Activated naive CD8-positive, alpha-beta T cell treated with anti-CD3 and anti-CD28 coated beads for 36 hours (primary cell): ENCODE measurements around the gene WDFY3. TPM values are rescaled to one million over a fixed set of nuclear protein-coding genes. Genes with fewer than 3 reads are reported as not detected.
"Not testable (repeated sequence)": the region's sequence is repeated elsewhere in the genome, so short reads cannot be mapped to it uniquely, and the experiment has no call there.

Source experiments
- DNase-seq: peaks from one replicate; pipeline ENCODE4 v3.0.0; 2021
- H3K27ac Mint-ChIP-seq: one replicate; pipeline ENCODE4 v1.8.0; 2022; ENCODE audit warnings: mild to moderate bottlenecking, moderate library complexity, mixed read lengths
- H3K27me3 Mint-ChIP-seq: one replicate; pipeline ENCODE4 v1.8.0; 2022; ENCODE audit warnings: mild to moderate bottlenecking, mixed read lengths
- H3K36me3 Mint-ChIP-seq: one replicate; pipeline ENCODE4 v1.8.0; 2021; ENCODE audit warnings: mild to moderate bottlenecking, mixed read lengths
- H3K4me1 Mint-ChIP-seq: one replicate; pipeline ENCODE4 v1.8.0; 2021; ENCODE audit warnings: mixed read lengths
- H3K4me3 Mint-ChIP-seq: one replicate; pipeline ENCODE4 v1.8.0; 2022; ENCODE audit warnings: mild to moderate bottlenecking, moderate library complexity, mixed read lengths
- H3K9me3 Mint-ChIP-seq: one replicate; pipeline ENCODE4 v1.8.0; 2022; ENCODE audit warnings: mixed read lengths
- total RNA-seq, 2 experiments: library from RNA; stranded (reverse); gene quantifications; one replicate each; pipeline ENCODE4 v1.2.3, GENCODE V29; 2021

The WDFY3 gene
- total RNA-seq, 2 experiments from 2014 or later = 0.52 to 0.80 TPM

DNA sequence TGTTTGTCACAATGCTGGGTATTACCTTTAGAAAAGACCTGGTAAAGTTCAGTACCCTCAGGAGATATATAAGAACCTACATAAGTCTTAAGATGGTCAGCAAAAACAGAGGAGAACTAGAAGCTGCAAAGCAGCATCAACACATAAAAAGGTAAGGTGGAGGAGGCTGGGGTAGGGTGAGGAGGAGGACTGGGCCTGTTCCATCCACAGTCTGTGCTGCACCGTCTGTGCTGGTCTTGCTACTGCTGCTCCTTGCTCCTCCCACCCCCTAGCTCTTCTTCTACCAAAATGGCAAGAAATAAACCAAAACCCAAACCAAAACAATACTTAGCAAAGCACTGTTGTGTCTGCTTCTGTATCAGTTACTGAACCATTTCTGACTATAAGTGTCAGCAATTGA lies 281.4 kb downstream of the WDFY3 start:
- no peak overlapping the region for H3K27ac Mint-ChIP-seq
- no peaks in the 10 kb centered on the region for H3K36me3 Mint-ChIP-seq
- H3K27me3 Mint-ChIP-seq = peaks cover 15% of the 10 kb centered on the region
- no peaks in the 10 kb centered on the region for H3K9me3 Mint-ChIP-seq
- no peak for DNase-seq
- H3K4me1 Mint-ChIP-seq = peaks cover 21% of the 10 kb centered on the region
- no peak overlapping the region for H3K4me3 Mint-ChIP-seq

DNA sequence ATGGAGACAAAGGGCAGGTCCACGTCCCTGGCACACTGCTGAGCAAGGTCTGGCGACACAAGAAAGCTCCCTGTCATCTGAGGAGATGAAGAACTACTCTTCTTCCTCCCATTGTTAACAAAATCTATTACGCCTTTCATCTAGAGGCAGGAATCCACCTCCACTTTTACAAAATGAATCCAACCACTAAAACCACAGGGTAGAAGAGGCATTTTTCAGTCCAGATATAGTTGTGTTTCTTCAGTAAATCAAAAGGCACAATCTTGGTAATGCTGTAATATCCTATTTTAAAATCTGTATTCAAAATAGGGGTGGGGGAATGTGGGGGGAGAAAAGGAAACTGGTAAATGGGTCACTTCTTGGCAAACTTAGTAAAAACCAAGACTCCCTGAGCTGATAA lies 282.1 kb downstream of the WDFY3 start:
- no peaks in the 10 kb centered on the region for H3K9me3 Mint-ChIP-seq
- peaks cover 15% of the 10 kb centered on the region for H3K27me3 Mint-ChIP-seq
- no peaks in the 10 kb centered on the region for H3K36me3 Mint-ChIP-seq
- no peak overlapping the region for H3K27ac Mint-ChIP-seq
- no peak for DNase-seq
- H3K4me1 Mint-ChIP-seq = peaks cover 21% of the 10 kb centered on the region
- no peak overlapping the region for H3K4me3 Mint-ChIP-seq

DNA sequence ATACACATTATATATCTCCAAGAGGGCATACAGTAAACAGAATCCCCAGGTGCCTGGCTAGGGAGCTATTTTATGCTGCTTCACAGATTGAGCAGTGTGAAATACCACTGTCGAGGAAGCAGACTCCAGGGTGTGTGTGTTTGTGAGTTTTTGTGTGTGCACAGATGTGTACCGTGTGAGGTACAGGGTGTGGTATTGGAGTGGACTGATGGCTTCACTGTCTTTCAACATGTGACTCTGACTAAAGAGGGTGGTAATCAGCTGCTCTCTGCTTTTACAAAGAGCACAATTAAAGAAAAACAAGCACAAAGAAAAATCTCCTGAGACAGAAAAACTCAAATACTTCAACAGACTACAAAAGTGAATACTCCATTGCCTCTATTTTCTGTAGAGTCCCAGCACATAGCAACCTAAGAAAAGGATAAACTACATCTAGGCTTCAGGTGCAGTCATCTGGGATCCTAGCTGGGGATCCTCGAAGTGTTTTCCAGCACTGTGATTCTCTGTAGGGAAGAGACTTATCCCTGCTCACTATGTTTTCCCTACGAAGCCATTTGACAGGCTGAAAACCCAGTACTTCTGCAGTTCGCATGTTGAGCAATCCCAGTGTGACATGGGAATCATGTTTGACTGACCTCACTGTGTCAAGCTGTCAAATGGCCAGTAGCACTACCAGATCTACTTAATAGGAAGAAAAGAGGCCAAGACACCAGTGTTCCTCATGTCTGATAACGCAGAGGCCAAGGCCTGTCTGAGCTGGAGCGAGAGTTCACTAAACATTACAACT lies 283.2 kb downstream of the WDFY3 start:
- no peaks in the 10 kb centered on the region for H3K36me3 Mint-ChIP-seq
- peaks cover 15% of the 10 kb centered on the region for H3K27me3 Mint-ChIP-seq
- no peaks in the 10 kb centered on the region for H3K9me3 Mint-ChIP-seq
- peaks cover 21% of the 10 kb centered on the region for H3K4me1 Mint-ChIP-seq
- H3K4me3 Mint-ChIP-seq = no peak overlapping the region
- H3K27ac Mint-ChIP-seq = no peak overlapping the region
- DNase-seq = no peak

DNA sequence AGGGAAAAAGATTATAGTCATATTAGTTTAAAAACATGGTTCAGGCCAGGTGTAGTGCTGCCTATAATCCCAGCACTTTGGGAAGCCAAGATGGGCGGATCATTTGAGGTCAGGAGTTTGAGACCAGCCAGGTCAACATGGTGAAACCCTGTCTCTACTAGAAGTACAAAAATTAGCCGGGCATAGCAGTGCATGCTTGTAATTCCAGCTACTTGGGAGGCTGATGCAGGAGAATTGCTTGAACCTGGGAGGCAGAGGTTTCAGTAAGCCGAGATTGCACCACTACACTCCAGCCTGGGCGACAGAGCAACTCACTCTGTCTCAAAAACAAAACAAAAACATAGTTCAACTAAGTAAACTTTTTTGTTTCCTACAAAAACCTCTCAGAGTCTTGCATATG lies 283.8 kb downstream of the WDFY3 start:
- not testable (repeated sequence) for H3K36me3 Mint-ChIP-seq, H3K9me3 Mint-ChIP-seq, H3K27ac Mint-ChIP-seq, DNase-seq, H3K4me3 Mint-ChIP-seq
- Mint-ChIP-seq H3K27me3 (peaks cover 13% of the 10 kb centered on the region), H3K4me1 (peaks cover 21% of the 10 kb centered on the region)

DNA sequence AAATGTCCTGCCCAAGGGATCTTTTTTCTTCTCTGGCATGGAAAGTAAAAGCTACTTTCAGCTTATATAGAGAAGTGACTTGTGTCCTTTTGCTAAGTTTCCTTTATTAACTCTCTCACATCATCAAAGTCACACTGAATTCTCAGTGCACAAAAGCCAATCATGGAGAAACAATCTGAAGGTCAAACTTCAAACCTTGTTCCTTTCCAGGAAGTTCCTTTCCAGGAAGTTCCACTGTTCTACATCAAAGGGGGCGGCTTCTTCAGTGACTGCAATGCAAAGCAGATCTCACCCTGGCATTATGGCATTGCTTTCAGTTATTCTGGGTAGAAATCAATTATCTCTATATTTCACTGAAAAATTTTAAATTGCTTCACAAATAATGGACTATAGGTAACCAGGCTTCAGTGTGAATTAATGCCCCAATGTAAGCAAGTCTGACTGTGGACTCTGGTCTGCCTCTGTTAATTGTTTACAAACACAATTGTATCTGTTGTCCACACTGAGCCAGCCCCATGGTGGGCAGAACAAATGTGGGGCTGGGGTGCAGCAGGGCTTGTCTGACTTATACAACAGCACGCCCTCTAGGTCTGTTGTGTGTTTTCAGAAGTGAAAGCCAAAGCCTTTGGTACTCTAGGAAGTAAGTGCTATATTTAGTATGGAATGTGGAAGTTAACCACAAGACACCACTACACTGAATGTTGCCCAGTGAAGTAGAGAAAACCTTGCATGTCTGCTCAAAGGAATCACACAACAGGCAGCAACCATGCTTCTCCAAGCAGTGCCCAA lies 284.8 kb downstream of the WDFY3 start:
- H3K4me3 Mint-ChIP-seq = no peak overlapping the region
- H3K4me1 Mint-ChIP-seq = peaks cover 21% of the 10 kb centered on the region
- H3K27me3 Mint-ChIP-seq = peaks cover 12% of the 10 kb centered on the region
- no peaks in the 10 kb centered on the region for H3K36me3 Mint-ChIP-seq
- H3K9me3 Mint-ChIP-seq = no peaks in the 10 kb centered on the region
- peak; percentile 19 for DNase-seq
- peak overlapping the region; percentile 68 for H3K27ac Mint-ChIP-seq

DNA sequence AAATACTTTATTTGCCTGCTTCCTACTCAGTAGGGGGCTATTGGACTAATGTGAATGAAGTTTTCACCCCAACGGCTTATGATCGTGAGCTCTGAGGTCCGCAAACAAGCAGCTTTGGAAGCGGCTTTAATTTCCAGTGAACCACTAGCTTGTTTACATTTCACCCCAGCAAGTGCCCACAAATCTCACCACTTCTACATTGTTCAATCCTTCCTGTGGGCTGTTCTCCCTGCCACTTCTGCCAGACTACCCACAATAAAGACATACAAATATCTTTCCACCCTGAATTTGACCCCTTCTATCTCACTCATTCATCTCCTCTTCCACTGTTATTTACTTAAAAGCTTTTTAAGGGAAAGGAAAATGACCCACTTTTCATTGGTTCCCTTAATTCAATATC lies 285.5 kb downstream of the WDFY3 start:
- no peak for DNase-seq
- Mint-ChIP-seq H3K4me1 (peaks cover 21% of the 10 kb centered on the region), H3K4me3 (no peak overlapping the region), H3K27ac (peak overlapping the region; percentile 68), H3K36me3 (no peaks in the 10 kb centered on the region), H3K27me3 (peaks cover 15% of the 10 kb centered on the region), H3K9me3 (no peaks in the 10 kb centered on the region)

DNA sequence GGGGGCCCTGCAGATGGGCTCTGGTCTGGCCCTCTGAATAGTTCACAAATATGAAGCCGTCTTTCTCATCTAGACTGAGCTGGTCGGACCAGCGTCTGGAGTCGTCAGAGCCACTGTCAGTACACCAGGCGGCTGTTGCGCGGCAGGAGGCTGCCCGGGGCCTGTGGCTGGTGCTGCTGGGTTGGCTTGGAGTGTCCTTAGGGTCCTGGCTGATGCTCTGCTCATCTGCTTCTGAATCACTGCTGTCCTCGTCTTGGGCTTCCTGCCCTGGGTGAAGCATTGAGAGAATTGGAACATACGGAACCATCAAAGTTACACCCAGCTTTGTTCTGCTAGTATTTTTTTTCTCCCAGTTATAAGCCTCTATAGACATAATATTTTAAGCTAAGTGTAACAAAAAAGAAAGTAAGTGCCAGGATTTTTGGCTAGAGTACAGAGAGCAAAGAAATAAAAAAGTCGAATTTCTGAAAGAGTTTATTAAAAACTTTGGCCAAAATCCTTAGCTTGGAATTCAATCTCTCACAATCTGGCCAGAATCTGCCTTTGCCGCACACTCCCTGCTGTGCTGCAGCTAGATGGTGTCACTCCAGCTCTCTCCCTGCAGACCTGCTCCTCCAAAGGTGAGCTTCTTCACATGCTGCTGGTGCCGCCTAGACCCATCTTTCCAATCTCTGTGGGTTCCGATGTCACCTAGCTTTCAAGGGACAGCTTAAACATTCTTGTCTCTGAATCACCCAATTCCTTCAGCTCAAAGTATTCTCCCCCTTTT lies 287.3 kb downstream of the WDFY3 start:
- Mint-ChIP-seq H3K27me3 (peaks cover 15% of the 10 kb centered on the region), H3K4me3 (no peak overlapping the region), H3K4me1 (peaks cover 16% of the 10 kb centered on the region), H3K36me3 (no peaks in the 10 kb centered on the region), H3K27ac (no peak overlapping the region), H3K9me3 (no peaks in the 10 kb centered on the region)
- DNase-seq = no peak

DNA sequence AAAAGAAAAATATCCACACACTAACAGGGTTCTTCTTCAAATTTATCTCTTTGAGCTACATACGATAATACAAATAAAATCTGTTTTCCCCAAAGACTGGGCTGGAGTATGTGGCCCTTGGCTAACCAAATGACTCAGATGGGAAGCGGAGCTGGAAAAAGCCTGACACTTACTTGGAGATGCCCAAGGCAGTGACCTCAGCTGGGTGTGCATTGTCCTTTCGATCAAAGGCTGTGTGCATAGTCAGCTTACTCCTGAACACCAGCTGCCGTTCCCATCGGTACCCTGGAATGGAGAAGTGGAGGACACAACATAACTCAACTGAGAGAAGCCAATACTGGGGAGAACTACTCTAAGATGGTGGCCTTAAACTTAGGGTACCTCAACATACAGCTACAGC lies 288.5 kb downstream of the WDFY3 start:
- Mint-ChIP-seq H3K4me1 (peaks cover 12% of the 10 kb centered on the region), H3K27me3 (peaks cover 10% of the 10 kb centered on the region), H3K27ac (no peak overlapping the region), H3K36me3 (no peaks in the 10 kb centered on the region), H3K9me3 (no peaks in the 10 kb centered on the region), H3K4me3 (no peak overlapping the region)
- no peak for DNase-seq

DNA sequence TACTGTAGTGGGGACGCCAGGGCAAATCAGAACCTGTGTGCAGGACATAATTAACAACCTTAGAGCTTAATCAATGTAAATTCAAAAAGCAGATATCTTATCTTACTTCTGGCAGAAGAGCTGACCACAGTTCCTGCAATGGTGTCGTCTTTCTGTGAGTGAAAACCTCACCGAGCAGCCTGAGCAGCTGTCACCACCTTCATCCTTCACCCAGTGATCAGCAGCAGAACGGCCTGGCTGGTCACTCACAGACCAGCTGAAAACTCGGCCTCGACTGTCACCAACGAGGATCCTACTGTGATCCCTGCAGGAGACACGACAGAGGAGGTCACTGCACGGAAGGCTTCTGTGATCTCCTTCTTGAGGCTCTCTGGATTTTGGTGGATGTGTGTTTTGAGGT lies 289.4 kb downstream of the WDFY3 start:
- no peaks in the 10 kb centered on the region for H3K9me3 Mint-ChIP-seq

DNA sequence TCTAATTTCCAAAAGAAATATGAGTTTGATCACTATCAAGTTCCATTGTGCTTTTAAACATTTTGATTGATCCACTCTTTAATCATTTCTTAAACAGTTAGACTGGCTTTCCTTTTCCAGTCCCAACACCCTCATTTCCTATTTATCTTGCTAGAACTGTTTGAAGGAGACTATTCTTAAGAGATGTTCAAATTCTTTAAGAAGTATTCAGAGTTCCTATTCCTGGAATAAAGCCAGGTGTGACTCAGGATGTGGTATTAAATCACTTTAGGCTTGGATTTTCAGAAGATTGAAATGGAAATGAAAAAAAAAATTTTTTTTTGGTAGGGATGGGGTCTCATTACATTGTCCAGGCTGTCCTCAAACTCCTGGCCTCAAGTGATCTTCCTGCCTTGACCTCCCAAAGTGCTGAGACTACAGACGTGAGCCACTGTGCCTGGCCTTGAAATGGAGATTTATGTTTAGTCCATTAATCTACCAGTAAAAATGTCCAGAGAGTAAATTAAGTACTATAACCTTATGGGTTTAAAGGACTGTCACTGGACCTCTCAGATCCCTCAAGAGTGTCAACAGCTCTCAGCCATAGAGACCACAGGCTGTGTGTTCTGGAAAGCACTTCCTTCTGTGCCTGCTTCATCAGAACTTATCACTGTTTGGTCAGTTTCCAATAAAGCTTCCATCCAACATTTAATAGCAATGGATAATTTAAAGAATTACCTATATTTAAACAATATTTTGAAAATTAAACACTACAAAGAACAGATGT lies 292.8 kb downstream of the WDFY3 start:
- Mint-ChIP-seq H3K4me3 (no peak overlapping the region), H3K27me3 (peaks cover 3% of the 10 kb centered on the region), H3K9me3 (no peaks in the 10 kb centered on the region), H3K36me3 (no peaks in the 10 kb centered on the region), H3K27ac (no peak overlapping the region), H3K4me1 (no peaks in the 10 kb centered on the region)
- no peak for DNase-seq

More for the DNA sequence above, 289.4 kb downstream of the WDFY3 start:
- peaks cover 10% of the 10 kb centered on the region for H3K27me3 Mint-ChIP-seq
- no peak for DNase-seq
- H3K36me3 Mint-ChIP-seq = no peaks in the 10 kb centered on the region
- H3K27ac Mint-ChIP-seq = no peak overlapping the region
- H3K4me3 Mint-ChIP-seq = no peak overlapping the region
- peaks cover 12% of the 10 kb centered on the region for H3K4me1 Mint-ChIP-seq

DNA sequence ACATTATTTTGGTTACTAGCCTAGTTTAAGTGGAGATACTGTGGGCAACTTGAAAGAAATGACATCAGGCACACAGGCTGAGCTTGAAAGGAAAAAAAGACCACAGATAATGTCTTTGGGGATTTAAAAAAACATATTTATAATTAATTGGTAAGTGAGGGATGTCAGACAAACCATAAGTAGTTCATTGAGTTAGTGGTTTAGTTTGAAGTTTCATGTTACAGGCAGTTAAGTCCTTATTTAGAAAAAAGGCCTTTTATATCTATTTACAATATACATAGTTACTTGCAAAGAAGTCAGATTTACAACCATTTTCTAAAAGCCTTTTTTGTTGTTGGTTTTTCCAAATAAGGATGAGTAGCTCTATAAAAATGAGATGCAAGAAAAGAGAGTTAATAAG lies 294.3 kb downstream of the WDFY3 start:
- Mint-ChIP-seq H3K4me1 (no peaks in the 10 kb centered on the region), H3K36me3 (no peaks in the 10 kb centered on the region), H3K4me3 (no peak overlapping the region), H3K27ac (no peak overlapping the region), H3K9me3 (no peaks in the 10 kb centered on the region), H3K27me3 (peaks cover 3% of the 10 kb centered on the region)
- DNase-seq = no peak

DNA sequence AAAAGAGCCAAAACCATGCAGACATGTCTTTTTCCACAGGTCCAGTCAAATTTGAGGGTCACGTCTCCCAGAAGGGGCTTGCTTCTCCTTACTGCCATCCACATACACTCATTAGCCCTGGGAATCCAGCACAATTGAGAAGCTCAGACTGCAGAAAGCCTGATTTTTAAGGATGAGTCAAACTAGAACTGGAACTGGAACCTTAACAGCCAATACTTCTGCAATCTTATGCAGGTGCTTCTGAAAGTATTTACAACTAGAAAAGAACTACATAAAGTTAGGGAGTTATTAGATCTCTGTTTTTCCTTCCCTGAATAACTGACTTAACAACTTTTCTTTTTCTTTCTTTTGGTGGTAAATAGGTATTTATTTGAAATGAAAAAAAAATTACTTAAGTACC lies 297.3 kb downstream of the WDFY3 start:
- no peaks in the 10 kb centered on the region for H3K27me3 Mint-ChIP-seq
- H3K4me1 Mint-ChIP-seq = no peaks in the 10 kb centered on the region
- H3K4me3 Mint-ChIP-seq = no peak overlapping the region
- no peaks in the 10 kb centered on the region for H3K36me3 Mint-ChIP-seq
- no peak for DNase-seq
- no peak overlapping the region for H3K27ac Mint-ChIP-seq
- H3K9me3 Mint-ChIP-seq = no peaks in the 10 kb centered on the region

DNA sequence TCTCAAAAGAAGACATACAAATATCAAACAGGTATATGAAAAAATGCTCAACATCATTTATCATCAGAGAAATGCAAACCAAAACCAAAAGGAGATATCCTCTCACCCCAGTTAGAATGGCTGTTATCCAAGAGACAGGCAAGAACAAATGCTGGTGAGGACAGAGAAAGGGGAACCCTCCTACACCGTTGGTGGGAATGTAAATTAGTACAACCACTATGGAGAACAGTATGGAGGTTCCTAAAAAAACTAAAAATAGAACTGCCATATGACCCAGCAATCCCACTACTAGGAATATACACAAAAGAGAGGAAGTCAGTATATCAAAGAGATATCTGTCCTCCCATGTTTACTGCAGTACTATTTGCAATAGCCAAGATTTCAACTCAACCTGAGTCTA lies 300.1 kb downstream of the WDFY3 start:
- H3K27ac Mint-ChIP-seq = no peak overlapping the region
- DNase-seq = no peak

DNA sequence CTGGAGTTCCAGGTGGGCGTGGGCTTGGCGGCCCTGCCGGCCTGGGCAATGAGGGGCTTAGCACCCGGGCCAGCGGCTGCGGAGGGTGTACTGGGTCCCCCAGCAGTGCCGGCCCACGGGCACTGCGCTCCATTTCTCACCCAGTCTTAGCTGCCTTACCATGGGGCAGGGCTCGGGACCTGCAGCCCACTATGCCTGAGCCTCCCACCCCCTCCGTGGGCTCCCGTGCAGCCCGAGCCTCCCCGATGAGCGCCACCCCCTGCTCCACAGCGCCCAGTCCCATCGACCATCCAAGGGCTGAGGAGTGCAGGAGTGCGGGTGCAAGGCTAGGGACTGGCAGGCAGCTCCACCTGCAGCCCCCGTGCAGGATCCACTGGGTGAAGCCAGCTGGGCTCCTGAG lies 301.7 kb downstream of the WDFY3 start:
- not testable (repeated sequence) for H3K4me1 Mint-ChIP-seq, H3K4me3 Mint-ChIP-seq, DNase-seq, H3K36me3 Mint-ChIP-seq, H3K27ac Mint-ChIP-seq, H3K9me3 Mint-ChIP-seq, H3K27me3 Mint-ChIP-seq

More for the DNA sequence above, 300.1 kb downstream of the WDFY3 start:
- no peaks in the 10 kb centered on the region for H3K9me3 Mint-ChIP-seq
- H3K36me3 Mint-ChIP-seq = no peaks in the 10 kb centered on the region
- H3K4me3 Mint-ChIP-seq = no peak overlapping the region
- no peaks in the 10 kb centered on the region for H3K27me3 Mint-ChIP-seq
- no peaks in the 10 kb centered on the region for H3K4me1 Mint-ChIP-seq
